Pulmonary artery endothelial cell (primary cell): ENCODE results near the gene NEURL4. TPM values are rescaled to one million over a fixed set of nuclear protein-coding genes. Genes with fewer than 3 reads are reported as not detected.

Experiments
- DNase-seq: peaks from one replicate; pipeline ENCODE4 v3.0.0-alpha.2; 2011; ENCODE audit warnings: low read depth, low spot score
- total RNA-seq: library from RNA; depleted of rRNA; stranded (reverse); fragments of >200 nt; gene quantifications from 2 replicates; pipeline ENCODE4 v1.2.3, GENCODE V29; 2014

The NEURL4 gene
- total RNA-seq, 1 donor from 2014 or later, result 14.4 TPM

DNA sequence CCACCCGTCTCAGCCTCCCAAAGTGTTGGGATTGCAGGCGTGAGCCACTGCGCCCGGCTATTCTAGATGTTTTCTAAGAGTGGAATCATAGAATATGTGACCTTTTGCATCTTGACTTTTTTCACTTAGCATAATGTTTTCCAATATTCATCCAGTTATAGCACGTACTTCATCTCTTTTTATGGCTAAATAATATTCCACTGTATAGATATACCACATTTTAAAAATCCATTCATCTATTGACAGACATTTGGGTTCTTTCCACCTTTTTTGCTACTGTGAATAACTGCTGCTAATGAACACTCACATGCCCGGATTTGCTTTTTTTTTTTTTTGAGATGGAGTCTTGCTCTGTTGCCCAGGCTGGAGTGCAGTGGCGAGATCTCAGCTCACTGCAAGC lies 25.0 kb downstream of the NEURL4 start:
- DNase-seq, result no peak

DNA sequence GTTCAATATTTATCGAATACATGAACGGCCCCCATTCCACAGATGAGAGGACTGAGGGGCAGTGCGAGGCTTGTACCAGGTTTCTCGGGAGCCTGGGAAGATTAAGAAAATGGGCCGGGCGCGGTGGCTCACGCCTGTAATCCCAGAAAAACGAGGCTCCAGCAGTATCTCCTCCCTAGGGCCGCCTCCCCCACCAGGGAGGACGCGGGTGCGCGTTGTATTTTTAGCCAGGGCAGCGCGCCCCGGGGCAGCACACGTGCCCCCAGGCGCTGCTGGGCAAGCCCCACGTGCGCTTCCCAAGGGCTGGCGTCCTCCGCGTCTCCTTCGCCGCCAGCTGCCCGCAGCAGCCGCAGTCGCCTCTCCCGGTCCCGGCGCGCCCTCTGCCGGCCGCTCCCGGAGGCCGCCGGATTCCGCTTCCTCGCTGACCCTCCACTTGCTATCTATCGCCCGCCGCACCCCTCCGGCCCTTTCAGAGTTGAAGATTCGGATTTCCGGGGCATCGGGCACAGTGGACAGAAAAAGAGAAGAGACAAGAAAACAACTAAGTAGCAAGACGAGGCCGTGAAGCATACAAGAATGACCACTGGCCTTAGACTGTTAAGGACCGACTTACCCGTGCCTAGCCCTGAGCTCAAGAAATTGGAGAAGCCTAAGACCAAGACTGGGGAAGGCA lies 32.8 kb downstream of the NEURL4 start:
- DNase-seq, result peak; percentile 44

DNA sequence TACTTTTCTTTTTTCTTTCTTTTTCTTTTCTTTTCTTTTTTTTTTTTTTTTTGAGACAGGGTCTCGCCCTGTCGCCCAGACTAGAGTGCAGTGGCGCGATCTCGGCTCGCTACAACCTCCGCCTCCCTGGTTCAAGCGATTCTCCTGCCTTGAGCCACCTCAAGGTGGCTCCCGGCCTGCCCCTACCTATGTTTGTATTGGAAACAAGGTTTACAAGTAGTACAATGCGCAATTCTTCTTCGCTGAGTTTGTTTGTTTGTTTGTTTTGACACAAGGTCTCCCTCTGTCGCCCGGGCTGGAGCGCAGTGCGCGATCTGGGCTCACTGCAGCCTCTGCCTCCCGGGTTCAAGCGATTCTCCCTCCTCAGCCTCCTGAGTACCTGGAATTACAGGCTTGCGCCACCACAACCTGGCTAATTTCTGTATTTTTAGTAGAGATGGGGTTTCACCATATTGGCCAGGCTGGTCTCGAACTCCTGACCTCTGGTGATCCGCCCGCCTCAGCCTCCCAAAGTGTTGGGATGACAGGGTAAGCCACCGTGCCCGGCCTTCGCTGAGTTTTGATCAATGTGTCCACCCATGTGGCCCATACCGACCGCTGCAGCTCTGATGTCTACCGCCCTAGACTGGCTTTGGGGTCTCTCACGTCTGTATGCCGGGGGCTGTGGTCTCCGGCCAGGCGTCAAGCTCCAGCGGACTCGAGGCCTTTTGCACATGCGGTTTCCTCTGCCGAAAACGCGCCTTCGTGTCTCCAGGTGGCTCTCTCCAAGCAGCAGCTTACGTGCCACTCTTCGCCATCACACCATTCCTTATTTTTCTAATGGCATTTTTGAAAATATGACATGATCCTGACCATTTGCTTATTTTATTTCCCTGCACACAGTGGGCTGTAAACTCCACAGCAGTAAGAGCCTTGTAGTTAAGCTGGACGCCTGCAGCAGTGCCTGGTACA lies 33.6 kb downstream of the NEURL4 start:
- DNase-seq, result no peak

DNA sequence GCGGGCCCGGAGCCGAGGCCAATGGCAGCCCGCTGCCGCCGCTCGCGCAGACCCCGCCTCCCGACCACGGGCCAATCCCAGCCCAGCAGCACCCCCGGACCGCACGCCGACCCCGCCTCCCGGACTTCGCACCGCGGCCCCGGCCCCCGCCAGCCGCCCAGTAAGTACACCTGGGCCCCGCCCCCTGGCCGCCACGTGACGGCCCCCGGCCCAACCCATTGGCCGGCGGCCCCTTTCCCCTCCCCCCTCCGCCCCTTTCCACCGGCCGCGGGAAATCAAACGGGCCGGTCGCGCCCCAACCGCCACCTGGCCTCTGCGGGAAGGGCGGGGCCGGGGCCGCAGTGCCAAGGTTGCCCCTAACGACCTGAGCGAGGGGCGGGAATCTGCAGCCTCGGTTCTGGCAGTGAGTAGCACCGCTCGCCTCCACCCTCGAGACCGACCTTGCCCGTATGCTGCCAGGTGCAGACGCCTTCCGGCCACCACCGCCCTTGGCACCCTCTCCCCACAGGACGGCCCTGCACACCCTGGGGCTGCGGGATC lies 34.5 kb downstream of the NEURL4 start, which contains the start of gene YBX2:
YBX2 (minus strand) TSS at position 26 of the 540 bp plus-strand sequence. CDS start 139 bp downstream, outside the sequence.
- DNase-seq, result no peak

DNA sequence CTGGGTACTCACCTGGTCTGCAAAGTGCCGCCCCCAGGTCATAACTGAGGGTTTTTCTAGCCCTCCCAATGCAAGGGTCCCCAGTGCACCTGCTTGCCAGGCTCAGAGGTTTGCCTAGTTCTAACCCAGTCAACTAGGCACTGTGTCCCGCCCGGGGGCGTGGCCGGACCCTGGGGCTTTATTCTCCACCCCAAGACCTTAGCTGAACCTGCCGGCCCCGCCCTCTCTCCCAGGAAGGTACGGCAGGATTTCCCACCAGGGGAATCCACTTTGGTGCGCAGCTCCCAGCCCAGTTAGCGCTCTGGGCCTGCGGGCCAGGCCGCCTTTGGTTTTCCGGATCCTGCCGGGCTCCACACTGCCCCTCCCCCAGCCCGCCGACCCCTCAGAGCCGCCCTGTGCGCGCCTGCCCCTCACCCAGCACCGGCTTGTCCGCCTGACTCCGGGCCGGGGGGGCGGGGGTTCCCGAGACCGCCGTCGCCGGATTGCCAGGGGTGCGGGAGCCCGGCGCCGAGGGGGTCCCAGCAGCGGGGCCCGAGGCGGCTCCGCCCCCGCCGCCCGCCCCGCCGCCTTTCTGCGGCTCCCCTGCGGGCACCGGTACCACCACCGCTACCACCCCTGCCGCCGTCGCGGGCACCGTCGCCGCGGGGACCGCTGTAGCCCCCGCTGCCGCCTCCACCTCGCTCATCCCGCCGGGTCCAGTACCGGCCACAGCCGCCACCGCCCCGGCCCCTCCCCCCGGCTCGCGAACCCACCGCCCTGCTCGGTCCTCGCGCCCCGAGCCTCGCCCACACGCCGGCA lies 35.1 kb downstream of the NEURL4 start:
- DNase-seq, result no peak

DNA sequence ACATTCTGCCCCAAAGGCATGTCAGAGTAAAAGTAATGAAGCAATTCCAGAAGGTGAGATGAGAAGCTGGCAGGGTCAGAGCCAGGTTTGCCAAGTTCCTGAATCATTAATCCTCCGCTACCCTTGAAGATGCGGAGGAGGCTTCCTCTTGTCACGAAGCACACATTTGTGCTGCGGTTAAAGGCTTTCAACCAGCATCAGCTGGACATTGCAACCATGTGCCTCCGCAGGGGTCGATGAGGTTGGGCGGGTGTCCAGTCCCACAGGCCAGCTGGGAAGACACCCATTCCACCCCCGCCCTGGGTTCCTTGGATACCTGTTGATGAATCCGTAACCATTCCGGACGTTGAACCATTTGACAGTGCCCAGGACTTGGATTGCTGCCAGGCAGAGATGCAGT lies 36.0 kb downstream of the NEURL4 start:
- DNase-seq, result no peak

DNA sequence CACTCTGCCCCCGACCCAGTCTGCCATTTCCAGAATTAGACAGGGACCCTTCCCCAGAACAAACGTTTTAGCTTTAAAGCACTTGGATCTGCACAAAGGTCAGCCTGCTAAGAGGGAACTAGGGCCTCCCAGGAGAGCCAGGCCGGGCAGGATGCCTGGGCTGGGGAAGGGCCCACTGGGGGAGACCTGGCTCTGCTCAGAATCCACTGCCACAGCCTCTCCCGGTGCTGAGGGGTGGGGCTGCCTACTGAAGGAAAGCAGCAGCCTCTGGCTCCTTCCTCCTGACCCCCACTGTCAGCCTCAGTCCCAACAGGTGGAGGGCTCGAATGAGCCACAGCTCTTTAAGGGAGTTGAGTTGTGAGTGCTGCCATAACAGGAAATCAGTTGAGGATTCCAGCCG lies 36.4 kb downstream of the NEURL4 start:
- DNase-seq, result no peak

DNA sequence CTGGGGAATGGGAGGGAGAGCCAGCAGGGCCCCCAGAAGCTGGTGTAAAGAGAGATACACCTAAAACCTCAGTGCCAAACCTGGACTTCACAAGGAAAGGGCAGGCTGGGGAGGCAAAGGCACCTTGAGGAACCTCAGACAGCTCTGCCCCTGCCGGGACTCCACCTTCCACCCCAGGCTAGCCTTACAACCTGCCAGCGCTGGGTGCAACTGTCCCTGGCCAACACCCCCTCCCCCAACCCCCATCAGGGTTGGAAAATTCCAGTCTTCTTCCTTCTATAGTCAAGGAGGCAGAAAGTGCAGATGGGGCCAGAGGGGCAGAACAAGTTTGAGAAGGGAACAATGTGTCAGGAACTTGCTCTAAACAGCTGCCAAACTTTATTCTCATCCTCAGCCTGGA lies 36.9 kb downstream of the NEURL4 start:
- DNase-seq, result no peak

DNA sequence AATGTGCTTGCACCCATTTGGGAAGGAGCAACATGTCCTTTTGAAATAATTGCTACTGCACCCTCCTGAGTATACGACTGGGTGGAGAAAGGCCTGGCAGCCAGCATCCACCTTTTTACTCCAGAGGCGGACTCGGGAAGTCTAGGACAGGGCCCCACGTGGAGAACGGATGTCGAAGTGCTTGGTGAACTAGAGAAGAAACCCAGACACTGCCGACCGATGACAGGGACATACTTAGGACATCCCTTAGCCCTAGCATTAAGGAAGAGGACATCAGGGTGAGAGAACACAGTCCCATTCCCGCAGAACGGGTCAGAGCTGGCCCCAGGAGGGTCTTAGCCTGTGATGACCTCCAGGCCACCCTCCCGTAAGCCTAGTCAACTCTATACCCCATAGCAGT lies 38.5 kb downstream of the NEURL4 start:
- DNase-seq, result no peak

DNA sequence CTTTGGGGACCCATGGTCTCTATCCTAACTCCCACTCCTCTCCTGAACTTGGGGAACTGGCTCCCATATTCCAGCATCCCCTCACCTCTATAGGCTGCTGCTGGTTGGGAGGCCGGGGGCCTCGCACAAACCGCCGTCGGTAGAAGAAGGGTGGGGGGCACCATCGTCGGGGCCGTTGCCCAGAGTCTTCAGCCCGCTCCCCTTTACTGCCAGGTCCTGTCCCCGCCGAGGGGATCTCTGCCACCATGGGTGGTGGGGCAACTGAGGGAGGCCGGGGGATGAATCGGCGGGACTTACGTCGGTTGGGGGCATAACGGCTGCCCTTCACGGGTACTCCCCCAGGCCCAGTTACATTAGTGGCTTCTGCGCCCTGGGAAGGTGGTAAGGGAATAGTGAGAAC lies 39.0 kb downstream of the NEURL4 start:
- no peak for DNase-seq

DNA sequence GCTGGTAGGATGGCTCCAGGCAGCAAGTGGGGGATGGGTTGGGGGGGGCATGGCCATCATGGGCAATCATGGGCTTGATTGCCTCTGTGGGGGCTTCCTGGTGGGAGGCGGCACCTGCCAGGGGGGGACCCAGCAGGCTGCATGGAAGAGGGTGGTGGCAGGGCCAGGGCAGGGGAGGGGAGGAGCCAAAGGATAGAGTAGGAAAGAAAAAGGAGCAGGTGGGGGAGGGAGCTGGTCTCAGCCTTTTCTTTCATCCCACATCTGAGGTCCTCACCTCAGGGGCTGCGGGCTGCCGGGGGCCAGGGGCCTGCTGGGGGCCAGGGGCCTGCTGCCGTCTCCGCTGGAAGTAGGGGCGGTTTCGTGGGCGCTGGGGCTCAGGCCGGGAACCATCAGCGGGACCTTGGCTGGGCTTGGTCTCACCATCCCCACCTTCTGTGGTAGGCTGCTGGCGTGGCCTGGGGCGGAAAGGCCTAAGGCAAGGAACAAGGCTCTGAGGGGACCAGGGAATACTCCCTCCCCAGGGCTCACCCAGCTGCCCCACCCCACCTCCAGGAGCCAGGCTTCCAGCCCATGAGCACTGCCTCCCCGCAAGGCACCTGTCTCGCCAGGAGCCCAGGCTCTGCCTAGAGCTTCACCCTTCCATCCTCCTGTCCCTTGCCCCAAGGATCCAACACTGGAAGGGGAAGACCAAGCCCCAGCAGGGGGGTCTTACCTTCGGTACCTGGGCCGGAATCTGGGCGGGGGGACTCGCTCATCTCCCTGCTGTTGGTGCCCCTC lies 39.7 kb downstream of the NEURL4 start:
- DNase-seq, result no peak

DNA sequence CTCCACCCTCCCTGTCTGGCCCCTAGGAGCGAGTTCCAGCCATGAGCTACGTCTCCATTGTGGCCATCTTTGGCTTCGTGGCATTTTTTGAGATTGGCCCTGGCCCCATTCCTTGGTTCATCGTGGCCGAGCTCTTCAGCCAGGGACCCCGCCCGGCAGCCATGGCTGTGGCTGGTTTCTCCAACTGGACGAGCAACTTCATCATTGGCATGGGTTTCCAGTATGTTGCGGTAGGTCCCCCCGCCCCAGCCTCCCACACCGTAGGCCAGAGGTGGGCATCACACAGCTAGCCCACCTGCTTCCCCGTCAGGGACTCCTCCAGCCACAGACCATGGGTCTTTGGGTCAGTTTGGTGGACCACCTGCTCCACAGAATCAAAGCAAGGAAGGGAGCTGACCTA lies 43.5 kb downstream of the NEURL4 start:
- DNase-seq, result no peak

DNA sequence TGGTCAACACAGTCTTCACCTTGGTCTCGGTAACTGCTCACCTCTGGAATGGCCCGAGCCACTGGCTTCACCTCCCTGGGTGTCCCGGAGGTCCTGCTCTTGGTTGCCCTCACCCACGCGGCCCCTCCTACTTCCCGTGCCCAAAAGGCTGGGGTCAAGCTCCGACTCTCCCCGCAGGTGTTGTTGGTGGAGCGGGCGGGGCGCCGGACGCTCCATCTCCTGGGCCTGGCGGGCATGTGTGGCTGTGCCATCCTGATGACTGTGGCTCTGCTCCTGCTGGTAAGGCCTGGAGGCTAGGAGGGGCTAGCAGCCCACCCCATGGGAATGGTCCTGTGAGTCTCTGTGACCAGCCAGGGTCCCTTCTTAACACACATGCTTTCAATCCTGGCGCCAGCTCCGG lies 44.2 kb downstream of the NEURL4 start:
- DNase-seq, result no peak

DNA sequence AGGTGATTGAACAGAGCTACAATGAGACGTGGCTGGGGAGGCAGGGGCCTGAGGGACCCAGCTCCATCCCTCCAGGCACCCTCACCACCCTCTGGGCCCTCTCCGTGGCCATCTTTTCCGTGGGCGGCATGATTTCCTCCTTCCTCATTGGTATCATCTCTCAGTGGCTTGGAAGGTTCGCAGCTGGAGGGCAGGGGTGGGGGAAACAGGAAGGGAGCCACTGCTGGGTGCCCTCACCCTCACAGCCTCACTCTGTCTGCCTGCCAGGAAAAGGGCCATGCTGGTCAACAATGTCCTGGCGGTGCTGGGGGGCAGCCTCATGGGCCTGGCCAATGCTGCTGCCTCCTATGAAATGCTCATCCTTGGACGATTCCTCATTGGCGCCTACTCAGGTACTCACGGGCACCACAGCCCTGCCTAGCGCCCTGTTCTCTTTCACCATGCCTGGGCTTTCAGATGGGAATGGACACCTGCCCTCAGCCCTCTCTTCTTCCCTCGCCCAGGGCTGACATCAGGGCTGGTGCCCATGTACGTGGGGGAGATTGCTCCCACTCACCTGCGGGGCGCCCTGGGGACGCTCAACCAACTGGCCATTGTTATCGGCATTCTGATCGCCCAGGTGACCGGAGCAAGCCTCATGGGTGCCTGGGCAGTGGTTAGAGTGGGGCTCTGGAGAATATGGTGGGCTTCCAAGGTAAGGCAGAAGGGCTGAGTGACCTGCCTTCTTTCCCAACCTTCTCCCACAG lies 45.5 kb downstream of the NEURL4 start:
- no peak for DNase-seq

DNA sequence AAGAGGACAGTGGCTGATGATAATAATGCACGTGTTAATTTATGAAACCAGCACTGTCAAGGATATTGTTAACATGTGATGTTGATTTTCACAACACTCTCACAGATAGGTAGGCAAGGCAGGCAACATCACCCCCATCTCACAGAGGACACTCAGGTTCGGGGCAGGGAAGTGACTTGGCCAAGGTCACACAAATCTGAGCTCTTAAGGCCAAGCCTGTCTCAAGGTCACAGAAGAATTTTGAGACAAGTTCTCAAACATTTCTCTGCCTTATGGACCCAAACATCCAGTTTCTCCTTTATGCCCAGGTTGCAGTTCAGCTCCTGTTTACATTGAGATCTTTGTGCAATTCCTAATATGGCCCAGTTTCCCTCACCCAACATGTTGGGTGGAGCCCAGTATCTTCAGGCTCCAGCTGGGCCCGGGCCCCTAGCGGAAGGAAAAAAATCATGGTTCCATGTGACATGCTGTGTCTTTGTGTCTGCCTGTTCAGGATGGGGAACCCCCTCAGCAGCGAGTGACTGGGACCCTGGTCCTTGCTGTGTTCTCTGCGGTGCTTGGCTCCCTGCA lies 46.3 kb downstream of the NEURL4 start:
- no peak for DNase-seq

DNA sequence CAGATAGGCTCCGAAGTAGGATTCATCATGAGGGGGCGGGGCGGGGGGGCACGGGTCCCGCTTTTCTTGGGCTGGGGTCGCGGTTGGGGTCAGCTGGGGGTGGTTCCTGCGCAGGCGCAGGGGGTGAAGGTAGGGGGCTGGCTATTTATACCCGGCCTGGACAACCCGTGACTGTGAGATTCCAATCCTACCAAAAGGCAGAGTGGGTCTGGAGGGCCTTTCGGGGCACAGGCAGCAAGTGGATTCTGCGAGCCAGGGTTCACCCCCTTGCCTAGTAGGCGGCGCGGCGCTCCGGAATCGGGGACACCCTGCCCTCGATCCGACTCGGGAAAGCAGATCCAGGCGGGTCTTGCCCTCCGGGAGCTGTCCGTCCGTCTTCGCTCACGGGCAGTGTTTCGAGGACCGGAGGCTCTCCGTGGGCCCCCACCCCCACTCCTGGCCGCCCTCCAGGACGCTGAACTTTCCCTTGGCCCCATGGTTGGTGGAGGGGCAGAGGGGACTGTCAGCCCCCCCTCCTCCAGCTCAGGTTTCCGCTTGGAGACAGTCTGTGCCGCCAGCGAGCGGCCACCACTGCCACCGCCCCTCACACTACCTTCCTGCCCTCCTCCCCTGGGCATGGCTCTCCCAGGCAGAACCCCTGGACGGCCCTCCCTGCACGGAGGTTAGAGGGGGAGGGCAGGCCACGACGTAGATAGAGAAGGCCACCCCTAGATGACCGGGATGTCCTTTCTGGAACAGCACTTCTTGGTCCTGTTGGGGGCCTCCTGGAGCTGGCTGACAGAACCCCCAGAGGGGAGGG lies 47.0 kb downstream of the NEURL4 start:
- no peak for DNase-seq

DNA sequence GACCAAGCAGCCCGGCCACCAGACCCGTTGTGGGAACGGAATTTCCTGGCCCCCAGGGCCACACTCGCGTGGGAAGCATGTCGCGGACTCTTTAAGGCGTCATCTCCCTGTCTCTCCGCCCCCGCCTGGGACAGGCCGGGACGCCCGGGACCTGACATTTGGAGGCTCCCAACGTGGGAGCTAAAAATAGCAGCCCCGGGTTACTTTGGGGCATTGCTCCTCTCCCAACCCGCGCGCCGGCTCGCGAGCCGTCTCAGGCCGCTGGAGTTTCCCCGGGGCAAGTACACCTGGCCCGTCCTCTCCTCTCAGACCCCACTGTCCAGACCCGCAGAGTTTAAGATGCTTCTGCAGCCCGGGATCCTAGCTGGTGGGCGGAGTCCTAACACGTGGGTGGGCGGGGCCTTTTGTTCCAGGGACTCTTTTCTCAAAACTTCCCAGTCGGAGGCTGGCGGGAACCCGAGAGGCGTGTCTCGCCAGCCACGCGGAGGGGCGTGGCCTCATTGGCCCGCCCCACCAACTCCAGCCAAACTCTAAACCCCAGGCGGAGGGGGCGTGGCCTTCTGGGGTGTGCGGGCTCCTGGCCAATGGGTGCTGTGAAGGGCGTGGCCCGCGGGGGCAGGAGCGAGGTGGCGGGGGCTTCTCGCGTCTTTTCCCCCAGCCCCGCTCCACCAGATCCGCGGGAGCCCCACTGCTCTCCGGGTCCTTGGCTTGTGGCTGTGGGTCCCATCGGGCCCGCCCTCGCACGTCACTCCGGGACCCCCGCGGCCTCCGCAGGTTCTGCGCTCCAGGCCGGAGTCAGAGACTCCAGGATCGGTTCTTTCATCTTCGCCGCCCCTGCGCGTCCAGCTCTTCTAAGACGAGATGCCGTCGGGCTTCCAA lies 47.8 kb downstream of the NEURL4 start, which contains the start of gene SLC2A4:
SLC2A4 (plus strand) TSS at position 645 of the 879 bp plus-strand sequence; CDS start at position 862, 217 bp downstream.
- peak; percentile 71 for DNase-seq
